ENCODE measurements around the gene GTF2H3. TPM values are rescaled to one million over a fixed set of nuclear protein-coding genes. Genes with fewer than 3 reads are reported as not detected.

The GTF2H3 gene
- total and polyA plus RNA-seq, 2 experiments from 2014 or later, result 10.5 to 27.7 TPM

DNA sequence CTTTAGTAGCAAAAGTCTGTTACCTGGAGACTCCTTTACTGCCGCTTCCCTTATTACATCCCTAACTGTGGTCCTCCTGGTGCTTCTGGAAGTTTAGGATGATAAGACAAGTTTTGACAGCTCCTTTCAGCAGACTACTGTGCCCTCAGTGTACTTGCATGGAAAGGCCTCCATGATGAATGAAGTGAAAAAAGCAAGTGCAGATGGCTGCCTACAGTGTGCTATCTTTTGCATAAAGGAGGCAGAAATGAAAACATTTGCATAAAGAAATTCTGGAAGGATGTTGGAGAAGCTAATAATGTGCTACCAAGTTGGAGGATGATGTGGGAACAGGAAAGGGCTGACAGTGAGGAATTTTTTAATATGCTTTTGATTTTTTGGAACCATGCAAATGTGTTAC lies 41.8 kb downstream of the GTF2H3 start (continued):
- TF ChIP-seq, protein P1, sequence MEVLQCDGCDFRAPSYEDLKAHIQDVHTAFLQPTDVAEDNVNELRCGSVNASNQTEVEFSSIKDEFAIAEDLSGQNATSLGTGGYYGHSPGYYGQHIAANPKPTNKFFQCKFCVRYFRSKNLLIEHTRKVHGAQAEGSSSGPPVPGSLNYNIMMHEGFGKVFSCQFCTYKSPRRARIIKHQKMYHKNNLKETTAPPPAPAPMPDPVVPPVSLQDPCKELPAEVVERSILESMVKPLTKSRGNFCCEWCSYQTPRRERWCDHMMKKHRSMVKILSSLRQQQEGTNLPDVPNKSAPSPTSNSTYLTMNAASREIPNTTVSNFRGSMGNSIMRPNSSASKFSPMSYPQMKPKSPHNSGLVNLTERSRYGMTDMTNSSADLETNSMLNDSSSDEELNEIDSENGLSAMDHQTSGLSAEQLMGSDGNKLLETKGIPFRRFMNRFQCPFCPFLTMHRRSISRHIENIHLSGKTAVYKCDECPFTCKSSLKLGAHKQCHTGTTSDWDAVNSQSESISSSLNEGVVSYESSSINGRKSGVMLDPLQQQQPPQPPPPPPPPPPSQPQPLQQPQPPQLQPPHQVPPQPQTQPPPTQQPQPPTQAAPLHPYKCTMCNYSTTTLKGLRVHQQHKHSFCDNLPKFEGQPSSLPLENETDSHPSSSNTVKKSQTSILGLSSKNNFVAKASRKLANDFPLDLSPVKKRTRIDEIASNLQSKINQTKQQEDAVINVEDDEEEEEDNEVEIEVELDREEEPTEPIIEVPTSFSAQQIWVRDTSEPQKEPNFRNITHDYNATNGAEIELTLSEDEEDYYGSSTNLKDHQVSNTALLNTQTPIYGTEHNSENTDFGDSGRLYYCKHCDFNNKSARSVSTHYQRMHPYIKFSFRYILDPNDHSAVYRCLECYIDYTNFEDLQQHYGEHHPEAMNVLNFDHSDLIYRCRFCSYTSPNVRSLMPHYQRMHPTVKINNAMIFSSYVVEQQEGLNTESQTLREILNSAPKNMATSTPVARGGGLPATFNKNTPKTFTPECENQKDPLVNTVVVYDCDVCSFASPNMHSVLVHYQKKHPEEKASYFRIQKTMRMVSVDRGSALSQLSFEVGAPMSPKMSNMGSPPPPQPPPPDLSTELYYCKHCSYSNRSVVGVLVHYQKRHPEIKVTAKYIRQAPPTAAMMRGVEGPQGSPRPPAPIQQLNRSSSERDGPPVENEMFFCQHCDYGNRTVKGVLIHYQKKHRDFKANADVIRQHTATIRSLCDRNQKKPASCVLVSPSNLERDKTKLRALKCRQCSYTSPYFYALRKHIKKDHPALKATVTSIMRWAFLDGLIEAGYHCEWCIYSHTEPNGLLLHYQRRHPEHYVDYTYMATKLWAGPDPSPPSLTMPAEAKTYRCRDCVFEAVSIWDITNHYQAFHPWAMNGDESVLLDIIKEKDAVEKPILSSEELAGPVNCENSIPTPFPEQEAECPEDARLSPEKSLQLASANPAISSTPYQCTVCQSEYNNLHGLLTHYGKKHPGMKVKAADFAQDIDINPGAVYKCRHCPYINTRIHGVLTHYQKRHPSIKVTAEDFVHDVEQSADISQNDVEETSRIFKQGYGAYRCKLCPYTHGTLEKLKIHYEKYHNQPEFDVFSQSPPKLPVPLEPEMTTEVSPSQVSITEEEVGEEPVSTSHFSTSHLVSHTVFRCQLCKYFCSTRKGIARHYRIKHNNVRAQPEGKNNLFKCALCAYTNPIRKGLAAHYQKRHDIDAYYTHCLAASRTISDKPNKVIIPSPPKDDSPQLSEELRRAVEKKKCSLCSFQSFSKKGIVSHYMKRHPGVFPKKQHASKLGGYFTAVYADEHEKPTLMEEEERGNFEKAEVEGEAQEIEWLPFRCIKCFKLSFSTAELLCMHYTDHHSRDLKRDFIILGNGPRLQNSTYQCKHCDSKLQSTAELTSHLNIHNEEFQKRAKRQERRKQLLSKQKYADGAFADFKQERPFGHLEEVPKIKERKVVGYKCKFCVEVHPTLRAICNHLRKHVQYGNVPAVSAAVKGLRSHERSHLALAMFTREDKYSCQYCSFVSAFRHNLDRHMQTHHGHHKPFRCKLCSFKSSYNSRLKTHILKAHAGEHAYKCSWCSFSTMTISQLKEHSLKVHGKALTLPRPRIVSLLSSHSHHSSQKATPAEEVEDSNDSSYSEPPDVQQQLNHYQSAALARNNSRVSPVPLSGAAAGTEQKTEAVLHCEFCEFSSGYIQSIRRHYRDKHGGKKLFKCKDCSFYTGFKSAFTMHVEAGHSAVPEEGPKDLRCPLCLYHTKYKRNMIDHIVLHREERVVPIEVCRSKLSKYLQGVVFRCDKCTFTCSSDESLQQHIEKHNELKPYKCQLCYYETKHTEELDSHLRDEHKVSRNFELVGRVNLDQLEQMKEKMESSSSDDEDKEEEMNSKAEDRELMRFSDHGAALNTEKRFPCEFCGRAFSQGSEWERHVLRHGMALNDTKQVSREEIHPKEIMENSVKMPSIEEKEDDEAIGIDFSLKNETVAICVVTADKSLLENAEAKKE (CRISPR knock-in tag; IDR thresholded peaks at IDR 0.05), result no peak
- no peak for TF ChIP-seq JUNB (IDR thresholded peaks at IDR 0.05; ENCODE audit: unreplicated experiment)
- TF ChIP-seq, protein P2, sequence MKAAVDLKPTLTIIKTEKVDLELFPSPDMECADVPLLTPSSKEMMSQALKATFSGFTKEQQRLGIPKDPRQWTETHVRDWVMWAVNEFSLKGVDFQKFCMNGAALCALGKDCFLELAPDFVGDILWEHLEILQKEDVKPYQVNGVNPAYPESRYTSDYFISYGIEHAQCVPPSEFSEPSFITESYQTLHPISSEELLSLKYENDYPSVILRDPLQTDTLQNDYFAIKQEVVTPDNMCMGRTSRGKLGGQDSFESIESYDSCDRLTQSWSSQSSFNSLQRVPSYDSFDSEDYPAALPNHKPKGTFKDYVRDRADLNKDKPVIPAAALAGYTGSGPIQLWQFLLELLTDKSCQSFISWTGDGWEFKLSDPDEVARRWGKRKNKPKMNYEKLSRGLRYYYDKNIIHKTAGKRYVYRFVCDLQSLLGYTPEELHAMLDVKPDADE (IDR thresholded peaks at IDR 0.05), result no peak
- no peak for TF ChIP-seq NANOG (IDR thresholded peaks at IDR 0.05; ENCODE audit: borderline replicate concordance)
- no peak for TF ChIP-seq POLR2AphosphoS5 (IDR thresholded peaks at IDR 0.05; ENCODE audit: low read depth)
- no peak for TF ChIP-seq STAT1 (IDR thresholded peaks at IDR 0.05; ENCODE audit: unreplicated experiment)
- TF ChIP-seq CREB1 (CRISPR knock-in tag; IDR thresholded peaks at IDR 0.05; ENCODE audit: low read depth), result no peak
- TF ChIP-seq, protein P3, sequence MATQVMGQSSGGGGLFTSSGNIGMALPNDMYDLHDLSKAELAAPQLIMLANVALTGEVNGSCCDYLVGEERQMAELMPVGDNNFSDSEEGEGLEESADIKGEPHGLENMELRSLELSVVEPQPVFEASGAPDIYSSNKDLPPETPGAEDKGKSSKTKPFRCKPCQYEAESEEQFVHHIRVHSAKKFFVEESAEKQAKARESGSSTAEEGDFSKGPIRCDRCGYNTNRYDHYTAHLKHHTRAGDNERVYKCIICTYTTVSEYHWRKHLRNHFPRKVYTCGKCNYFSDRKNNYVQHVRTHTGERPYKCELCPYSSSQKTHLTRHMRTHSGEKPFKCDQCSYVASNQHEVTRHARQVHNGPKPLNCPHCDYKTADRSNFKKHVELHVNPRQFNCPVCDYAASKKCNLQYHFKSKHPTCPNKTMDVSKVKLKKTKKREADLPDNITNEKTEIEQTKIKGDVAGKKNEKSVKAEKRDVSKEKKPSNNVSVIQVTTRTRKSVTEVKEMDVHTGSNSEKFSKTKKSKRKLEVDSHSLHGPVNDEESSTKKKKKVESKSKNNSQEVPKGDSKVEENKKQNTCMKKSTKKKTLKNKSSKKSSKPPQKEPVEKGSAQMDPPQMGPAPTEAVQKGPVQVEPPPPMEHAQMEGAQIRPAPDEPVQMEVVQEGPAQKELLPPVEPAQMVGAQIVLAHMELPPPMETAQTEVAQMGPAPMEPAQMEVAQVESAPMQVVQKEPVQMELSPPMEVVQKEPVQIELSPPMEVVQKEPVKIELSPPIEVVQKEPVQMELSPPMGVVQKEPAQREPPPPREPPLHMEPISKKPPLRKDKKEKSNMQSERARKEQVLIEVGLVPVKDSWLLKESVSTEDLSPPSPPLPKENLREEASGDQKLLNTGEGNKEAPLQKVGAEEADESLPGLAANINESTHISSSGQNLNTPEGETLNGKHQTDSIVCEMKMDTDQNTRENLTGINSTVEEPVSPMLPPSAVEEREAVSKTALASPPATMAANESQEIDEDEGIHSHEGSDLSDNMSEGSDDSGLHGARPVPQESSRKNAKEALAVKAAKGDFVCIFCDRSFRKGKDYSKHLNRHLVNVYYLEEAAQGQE (IDR thresholded peaks at IDR 0.05; ENCODE audit: unreplicated experiment), result no peak

All from GM23338 (cell line).